Panc1 (cell line): ENCODE data around the gene CDKAL1. TPM values are rescaled to one million over a fixed set of nuclear protein-coding genes. Genes with fewer than 3 reads are reported as not detected.

Experiments used
- ATAC-seq: fragments of 200-7000 bp; cut with Tn5 transposase; 2 replicates; pipeline ENCODE4 v1.9.1; 2020; ENCODE audit warnings: mild to moderate bottlenecking, moderate library complexity
- BruUV-seq: library from RNA; stranded (reverse); fragments of 400-500 nt; replicated peaks from 2 replicates; lab custom pipeline; 2021; lab: Mats Ljungman, UMichigan
- CTCF ChIA-PET: fragments of 300-600 bp; sonication (Branson Sonifier 250); formaldehyde crosslinking; loops from one replicate; lab custom pipeline; 2022; ENCODE audit warnings: antibody characterized with exemption; lab: Charles Lee
- POLR2A ChIA-PET: fragments of 300-600 bp; sonication (Branson Sonifier 250); formaldehyde crosslinking; loops from one replicate; lab custom pipeline; 2022; ENCODE audit warnings: antibody characterized with exemption; lab: Charles Lee
- DNase-seq: peaks from one replicate; pipeline ENCODE4 v3.0.0-alpha.2; 2010; ENCODE audit warnings: low read depth, low spot score
- H3K27ac ChIP-seq: 2 replicates; pipeline ENCODE4 v1.5.1; 2011; ENCODE audit warnings: mild to moderate bottlenecking, low read length, inconsistent platforms
- H3K27me3 ChIP-seq: fragments of 200-500 bp; sonication (Bioruptor generic); 2 replicates; pipeline ENCODE4 v1.6.0; 2014; ENCODE audit warnings: low read length, inconsistent platforms; ENCODE audit not compliant: control insufficient read depth, insufficient read depth
- H3K36me3 ChIP-seq: fragments of 200-500 bp; sonication (Bioruptor generic); 2 replicates; pipeline ENCODE4 v1.5.1; 2014; ENCODE audit warnings: inconsistent platforms, mild to moderate bottlenecking, low read length, moderate library complexity; ENCODE audit not compliant: control insufficient read depth, insufficient read depth
- H3K4me1 ChIP-seq: 2 replicates; pipeline ENCODE4 v1.5.1; 2011; ENCODE audit warnings: inconsistent platforms, mild to moderate bottlenecking, low read length, moderate library complexity; ENCODE audit not compliant: control insufficient read depth, insufficient read depth
- H3K4me3 ChIP-seq, 2 experiments: 2 replicates each; pipeline ENCODE4 v1.5.1; 2011 to 2012; ENCODE audit warnings: low read depth in 2 of 2, low read length in 2 of 2, mild to moderate bottlenecking in 2 of 2, inconsistent platforms in 1 of 2, moderate library complexity in 1 of 2
- H3K9me3 ChIP-seq: fragments of 200-500 bp; sonication (Bioruptor generic); 2 replicates; pipeline ENCODE4 v1.5.1; 2014; ENCODE audit warnings: low read depth, mild to moderate bottlenecking, inconsistent platforms, low read length, moderate library complexity; ENCODE audit not compliant: control insufficient read depth, insufficient read depth
- CTCF ChIP-seq: fragments of 450-650 bp; IDR thresholded peaks from 2 replicates; pipeline ENCODE4 v1.5.1; 2017; ENCODE audit warnings: mild to moderate bottlenecking
- POLR2AphosphoS5 ChIP-seq: IDR thresholded peaks from 2 replicates; pipeline ENCODE4 v1.6.1; 2012; ENCODE audit warnings: mild to moderate bottlenecking, low read depth, low read length, moderate library complexity
- REST ChIP-seq, 2 experiments: IDR thresholded peaks; 2 replicates each; pipeline ENCODE4 v1.6.1; 2011 to 2012; ENCODE audit warnings: low read depth in 2 of 2, control low read depth in 1 of 2, low read length in 1 of 2, mild to moderate bottlenecking in 1 of 2, moderate library complexity in 1 of 2; ENCODE audit not compliant: insufficient read depth in 1 of 2
- SIN3A ChIP-seq: IDR thresholded peaks from 2 replicates; pipeline ENCODE4 v1.6.1; 2012; ENCODE audit warnings: low read depth, mild to moderate bottlenecking, low read length, moderate library complexity, borderline replicate concordance; ENCODE audit not compliant: insufficient read depth
- TCF7L2 ChIP-seq: IDR thresholded peaks from 2 replicates; pipeline ENCODE4 v1.6.1; 2011; ENCODE audit warnings: mild to moderate bottlenecking, low read depth, low read length, inconsistent platforms
- in situ Hi-C: cut with HindIII; loops from 2 replicates; pipeline ENCODE4 v1.10.0; 2016; ENCODE audit warnings: low sequenced_read_pairs, low pct_unique_long_range_greater_than_20kb
- intact Hi-C: fragments of 100-400 bp; cut with micrococcal nuclease; formaldehyde crosslinking; loops from one replicate; pipeline ENCODE4 v1.10.0; 2022; ENCODE audit not compliant: unreplicated experiment
- total RNA-seq: library from RNA; stranded (reverse); gene quantifications from one replicate; pipeline ENCODE4 v1.2.1, GENCODE V29; 2021; ENCODE audit not compliant: unreplicated experiment

CDKAL1 gene
- total RNA-seq, 1 experiment from 2014 or later = 14.5 TPM

GRCh38 chr6:20563377-20563776 lies 29.1 kb downstream of the CDKAL1 start:
- DNase-seq (no peak), ATAC-seq (no peak)
- TF ChIP-seq TCF7L2 (no peak), POLR2AphosphoS5 (no peak), REST (IDR thresholded peaks at IDR 0.05; ENCODE audit: insufficient read depth in 1 of 2, low read depth in 2 of 2, low read length in 1 of 2) (no peak), CTCF (no peak), SIN3A (no peak)
- ChIA-PET POLR2A (interaction anchor here (0.7 kb wide), 1 partner anchor 361 kb away, joined by 6 read pairs; no protein-coding TSS in a partner anchor), CTCF (interaction anchor here (1.1 to 1.2 kb wide), 2 partner anchors 1025 to 1030 kb away, joined by 3 to 8 read pairs; partner anchors contain the start of gene SOX4)
- in situ Hi-C loops (no loop called here), intact Hi-C loops (no loop called here)
- H3K4me1 ChIP-seq = peaks cover 9% of the 10 kb centered on the region; the same call in 1 of the 2 replicates
- H3K27ac ChIP-seq = no peak overlapping the region
- H3K9me3 ChIP-seq = no peaks in the 10 kb centered on the region
- no peaks in the 10 kb centered on the region for H3K36me3 ChIP-seq
- BruUV-seq = no TSS peak
- no peak overlapping the region for H3K4me3 ChIP-seq
- H3K27me3 ChIP-seq = no peaks in the 10 kb centered on the region

GRCh38 chr6:20564269-20564668 lies 30.0 kb downstream of the CDKAL1 start:
- Histone ChIP-seq H3K4me3 (no peak overlapping the region), H3K4me1 (peaks cover 9% of the 10 kb centered on the region; the same call in 1 of the 2 replicates), H3K36me3 (no peaks in the 10 kb centered on the region), H3K9me3 (no peaks in the 10 kb centered on the region), H3K27ac (no peak overlapping the region), H3K27me3 (no peaks in the 10 kb centered on the region)
- TF ChIP-seq SIN3A (no peak), CTCF (peak; percentile 44; the same call in 1 of the 2 replicates), REST (IDR thresholded peaks at IDR 0.05; ENCODE audit: insufficient read depth in 1 of 2, low read depth in 2 of 2, low read length in 1 of 2) (no peak), POLR2AphosphoS5 (no peak), TCF7L2 (no peak)
- ChIA-PET POLR2A (no interaction called here), CTCF (interaction anchor here (0.5 to 1.2 kb wide), 4 partner anchors 137 to 1029 kb away, joined by 3 to 8 read pairs (median 4); partner anchors contain the start of gene SOX4)
- in situ Hi-C loops (no loop called here), intact Hi-C loops (no loop called here)
- ATAC-seq = no peak
- no peak for DNase-seq
- BruUV-seq = no TSS peak
